A673 (cell line): ENCODE measurements around the gene ZNF446. TPM values are rescaled to one million over a fixed set of nuclear protein-coding genes. Genes with fewer than 3 reads are reported as not detected.

Experiments used
- BruUV-seq: library from RNA; stranded (reverse); fragments of 400-500 nt; replicated peaks from 2 replicates; lab custom pipeline; 2021; lab: Mats Ljungman, UMichigan
- CTCF ChIA-PET: fragments of 300-600 bp; sonication (Branson Sonifier 250); formaldehyde crosslinking; loops from one replicate; lab custom pipeline; 2022; ENCODE audit warnings: antibody characterized with exemption; lab: Charles Lee
- POLR2A ChIA-PET: fragments of 300-600 bp; sonication (Branson Sonifier 250); formaldehyde crosslinking; loops from one replicate; lab custom pipeline; 2022; ENCODE audit warnings: antibody characterized with exemption; ENCODE audit not compliant: low non-redundant PET; lab: Charles Lee
- DNase-seq: peaks from one replicate; pipeline ENCODE4 v3.0.0-alpha.2; 2015; ENCODE audit warnings: low spot score
- H3K27ac ChIP-seq: fragments of 200-600 bp; sonication (generic); 2 replicates; pipeline ENCODE4 v1.5.1; 2016; ENCODE audit warnings: mixed run types, low read depth, mild to moderate bottlenecking, mixed read lengths, antibody characterized with exemption, low read length; ENCODE audit not compliant: poor library complexity, severe bottlenecking
- H3K27me3 ChIP-seq: fragments of 200-600 bp; sonication (generic); replicated peaks from 2 replicates; pipeline ENCODE4 v1.6.1; 2017; ENCODE audit warnings: mixed run types, low read depth, mild to moderate bottlenecking, mixed read lengths, antibody characterized with exemption, low read length; ENCODE audit not compliant: insufficient read depth, poor library complexity
- H3K36me3 ChIP-seq: fragments of 200-600 bp; sonication (generic); 2 replicates; pipeline ENCODE4 v1.6.1; 2016; ENCODE audit warnings: mixed run types, mild to moderate bottlenecking, mixed read lengths, antibody characterized with exemption, low read length; ENCODE audit not compliant: insufficient read depth, poor library complexity, severe bottlenecking
- H3K4me1 ChIP-seq: fragments of 200-600 bp; sonication (generic); 2 replicates; pipeline ENCODE4 v1.6.1; 2017; ENCODE audit warnings: mixed run types, mild to moderate bottlenecking, mixed read lengths, antibody characterized with exemption, low read length; ENCODE audit not compliant: insufficient read depth, poor library complexity, severe bottlenecking
- H3K4me3 ChIP-seq: fragments of 200-600 bp; sonication (generic); 2 replicates; pipeline ENCODE4 v1.5.1; 2016; ENCODE audit warnings: low read depth, mixed run types, mild to moderate bottlenecking, mixed read lengths, low read length; ENCODE audit not compliant: poor library complexity, severe bottlenecking
- H3K9me3 ChIP-seq: fragments of 200-600 bp; sonication (generic); 2 replicates; pipeline ENCODE4 v1.6.1; 2016; ENCODE audit warnings: mixed run types, low read depth, mild to moderate bottlenecking, mixed read lengths, antibody characterized with exemption, low read length; ENCODE audit not compliant: poor library complexity, severe bottlenecking
- CTCF ChIP-seq: fragments of 300-800, 200-600 bp; sonication (generic); conservative IDR thresholded peaks from 2 replicates; pipeline ENCODE4 v1.5.1; 2017; ENCODE audit warnings: low read depth, mild to moderate bottlenecking, antibody characterized with exemption, low read length, moderate library complexity, mixed read lengths
- EZH2 ChIP-seq: fragments of 200-600 bp; sonication (generic); IDR thresholded peaks from 2 replicates; pipeline ENCODE4 v1.6.1; 2017; ENCODE audit warnings: borderline replicate concordance, low read depth, mild to moderate bottlenecking, mixed read lengths, antibody characterized with exemption, low read length; ENCODE audit not compliant: poor library complexity, severe bottlenecking
- intact Hi-C: fragments of 100-400 bp; cut with micrococcal nuclease; formaldehyde crosslinking; loops from one replicate; pipeline ENCODE4 v1.10.0; 2022; ENCODE audit not compliant: unreplicated experiment
- total RNA-seq: library from RNA; stranded (reverse); gene quantifications from 2 replicates; pipeline ENCODE4 v1.2.3, GENCODE V29; 2021

The ZNF446 gene
- total RNA-seq, 1 experiment from 2014 or later, result 7.7 TPM

GRCh38 chr19:58514564-58515022 lies 38.4 kb downstream of the ZNF446 start:
- Histone ChIP-seq H3K4me1 (peaks cover 24% of the 10 kb centered on the region), H3K36me3 (peaks cover 11% of the 10 kb centered on the region), H3K4me3 (peak overlapping the region; percentile 49), H3K27me3 (no peaks in the 10 kb centered on the region), H3K27ac (peak overlapping the region; percentile 65), H3K9me3 (no peaks in the 10 kb centered on the region)
- TF ChIP-seq EZH2, result no peak
- no peak for TF ChIP-seq CTCF
- intact Hi-C loops, result no loop called here
- CTCF ChIA-PET, result interaction anchor here (0.7 to 0.8 kb wide), 4 partner anchors 14 to 210 kb away, joined by 4 to 12 read pairs (median 6); no protein-coding TSS in a partner anchor
- no TSS peak for BruUV-seq
- no peak for DNase-seq
- POLR2A ChIA-PET, result interaction anchor here (0.9 kb wide), 1 partner anchor 61 kb away, joined by 3 read pairs; no protein-coding TSS in a partner anchor

DNA sequence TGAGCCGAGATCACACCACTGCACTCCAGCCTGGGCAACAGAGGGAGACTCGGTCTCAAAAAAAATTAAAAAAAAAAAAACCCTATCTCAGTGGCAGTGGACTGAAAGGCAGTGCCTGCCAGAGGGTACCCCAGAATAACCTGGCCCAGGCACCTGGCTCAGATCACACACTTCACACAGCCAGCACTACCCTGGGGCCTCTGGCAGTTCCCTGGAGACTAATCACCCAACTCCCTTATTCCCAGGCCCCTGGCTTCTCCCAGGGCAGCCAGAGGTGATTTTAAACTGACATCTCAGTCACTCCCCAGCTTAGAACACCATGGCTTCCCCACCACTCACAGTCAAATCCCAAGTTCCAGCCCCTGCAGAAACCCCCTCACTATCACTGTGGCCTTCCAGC lies 39.1 kb downstream of the ZNF446 start:
- TF ChIP-seq CTCF (no peak), EZH2 (no peak)
- ChIA-PET CTCF (interaction anchor here (0.7 kb wide), 1 partner anchor 29 kb away, joined by 6 read pairs; no protein-coding TSS in a partner anchor), POLR2A (no interaction called here)
- BruUV-seq, result TSS peak; percentile 47
- no peak for DNase-seq
- Histone ChIP-seq H3K4me3 (no peak overlapping the region), H3K27ac (peak overlapping the region; percentile 58), H3K27me3 (no peaks in the 10 kb centered on the region), H3K4me1 (peaks cover 24% of the 10 kb centered on the region), H3K9me3 (no peaks in the 10 kb centered on the region), H3K36me3 (peaks cover 11% of the 10 kb centered on the region)
- intact Hi-C loops, result no loop called here

DNA sequence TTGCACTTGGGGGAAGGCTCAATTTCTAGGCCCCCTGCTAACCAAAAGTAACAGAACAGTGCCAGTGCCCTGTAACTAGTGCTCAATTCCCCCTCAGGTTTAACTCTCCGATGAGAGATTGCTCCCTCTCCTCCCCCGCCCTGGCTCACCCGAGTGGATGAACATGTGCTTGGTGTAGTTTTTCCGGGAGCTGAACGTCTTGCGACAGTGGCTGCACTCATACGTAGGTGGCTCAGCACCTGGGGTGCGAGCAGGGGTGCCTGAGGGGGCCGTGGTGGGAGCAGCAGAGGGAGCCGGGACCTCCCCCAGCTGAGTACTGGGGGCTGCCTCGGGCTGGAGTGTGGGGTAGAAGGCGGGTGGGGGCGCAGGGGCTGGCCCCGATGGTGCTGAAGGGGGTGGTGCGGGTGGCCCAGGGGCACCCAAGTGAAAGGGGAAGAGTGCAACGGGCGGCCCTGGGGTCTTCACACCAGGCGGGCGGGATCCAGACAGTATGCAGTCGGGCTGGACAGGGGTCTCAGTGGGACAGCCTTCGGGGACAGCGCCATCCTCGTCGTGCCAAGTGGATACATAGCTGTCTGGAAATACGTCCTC lies 40.2 kb downstream of the ZNF446 start:
- no peak for TF ChIP-seq EZH2
- TF ChIP-seq CTCF, result no peak
- H3K4me1 ChIP-seq, result peaks cover 24% of the 10 kb centered on the region
- POLR2A ChIA-PET, result no interaction called here
- H3K27me3 ChIP-seq, result no peaks in the 10 kb centered on the region
- H3K4me3 ChIP-seq, result no peak overlapping the region
- H3K9me3 ChIP-seq, result no peaks in the 10 kb centered on the region
- intact Hi-C loops, result no loop called here
- H3K36me3 ChIP-seq, result peaks cover 11% of the 10 kb centered on the region
- CTCF ChIA-PET, result no interaction called here
- H3K27ac ChIP-seq, result peak overlapping the region; percentile 58
- no peak for DNase-seq
- BruUV-seq, result no TSS peak
